Sigmoid colon (tissue), 7 donors: ENCODE results near the gene ID1. TPM values are rescaled to one million over a fixed set of nuclear protein-coding genes. Genes with fewer than 3 reads are reported as not detected.
A peak's percentile ranks its signal among the peaks of the same experiment; 100 is the strongest.

ENCODE experiments used
- DNase-seq: peaks from one replicate; pipeline ENCODE4 v3.0.0-alpha.2; 2019
- H3K27ac ChIP-seq, 4 donors: fragments of 200-600 bp; sonication (generic); one replicate each; pipeline ENCODE4 v1.5.1; 2016 to 2019; ENCODE audit warnings: mild to moderate bottlenecking in 1 of 4
- H3K27me3 ChIP-seq, 3 donors: fragments of 200-600 bp; sonication (generic); one replicate each; pipeline ENCODE4 v1.5.1; 2019; ENCODE audit warnings: mild to moderate bottlenecking in 1 of 3
- H3K36me3 ChIP-seq, 4 donors: fragments of 200-600 bp; sonication (generic); one replicate each; pipeline ENCODE4 v1.5.1; 2016 to 2019
- H3K4me1 ChIP-seq, 4 donors: fragments of 200-600 bp; sonication (generic); one replicate each; pipeline ENCODE4 v1.5.1; 2017 to 2019
- H3K4me3 ChIP-seq, 4 donors: fragments of 200-600 bp; sonication (generic); one replicate each; pipeline ENCODE4 v1.5.1; 2017 to 2019; ENCODE audit warnings: mild to moderate bottlenecking in 2 of 4, moderate library complexity in 1 of 4
- H3K9me3 ChIP-seq, 4 donors: fragments of 200-600 bp in 3 of 4; sonication (generic) in 3 of 4; one replicate each; pipeline versions ENCODE4 v1.5.1 to v1.6.1; 2013 to 2019
- CTCF ChIP-seq, 4 experiments: fragments of 450-650 bp in 3 of 4; fragments of 200-600 bp in 1 of 4; IDR thresholded peaks; one replicate each; pipeline ENCODE4 v1.5.1; 2016 to 2019; ENCODE audit warnings: antibody characterized with exemption in 4 of 4, mild to moderate bottlenecking in 3 of 4, moderate library complexity in 2 of 4
- EP300 ChIP-seq, 4 donors: sonication (generic); formaldehyde crosslinking; IDR thresholded peaks; one replicate each; pipeline ENCODE4 v1.6.1; 2017; ENCODE audit warnings: antibody characterized with exemption in 4 of 4
- POLR2A ChIP-seq, 2 donors: fragments of 450-650 bp; IDR thresholded peaks; one replicate each; pipeline ENCODE4 v1.6.1; 2016; ENCODE audit warnings: antibody characterized with exemption in 2 of 2, mild to moderate bottlenecking in 2 of 2, moderate library complexity in 2 of 2
- POLR2AphosphoS5 ChIP-seq, 4 donors: sonication (generic); formaldehyde crosslinking; IDR thresholded peaks; one replicate each; pipeline ENCODE4 v1.6.1; 2017; ENCODE audit warnings: antibody characterized with exemption in 4 of 4
- WGBS, 2 donors: extraction: QIAGEN DNeasy Blood & Tissue Kit; methylation state at CpG; one replicate each; pipeline ENCODE4 v1.1.7; 2013; 5-methylcytosine and 5-hydroxymethylcytosine counted together
- intact Hi-C: fragments of 100-400 bp; cut with DNase I; formaldehyde crosslinking; loops from one replicate; pipeline ENCODE4 v1.15.1; 2023
- polyA plus RNA-seq, 3 donors: library from polyadenylated mRNA; stranded (reverse); fragments of 200-250 nt; gene quantifications; one replicate each; pipeline ENCODE4 v1.2.3, GENCODE V29; 2013
- total RNA-seq, 4 donors: library from RNA; depleted of rRNA; stranded (reverse); fragments of >200 nt; gene quantifications; one replicate each; pipeline ENCODE4 v1.1.0, GENCODE V29; 2016
- donor health status: healthy with polysubstance abuse.
- donor health status: Bipolar disorder and iron deficiency.
- donor health status: healthy.

ID1 gene
- total and polyA plus RNA-seq, 7 donors: 111 to 368 (median 230) TPM

DNA sequence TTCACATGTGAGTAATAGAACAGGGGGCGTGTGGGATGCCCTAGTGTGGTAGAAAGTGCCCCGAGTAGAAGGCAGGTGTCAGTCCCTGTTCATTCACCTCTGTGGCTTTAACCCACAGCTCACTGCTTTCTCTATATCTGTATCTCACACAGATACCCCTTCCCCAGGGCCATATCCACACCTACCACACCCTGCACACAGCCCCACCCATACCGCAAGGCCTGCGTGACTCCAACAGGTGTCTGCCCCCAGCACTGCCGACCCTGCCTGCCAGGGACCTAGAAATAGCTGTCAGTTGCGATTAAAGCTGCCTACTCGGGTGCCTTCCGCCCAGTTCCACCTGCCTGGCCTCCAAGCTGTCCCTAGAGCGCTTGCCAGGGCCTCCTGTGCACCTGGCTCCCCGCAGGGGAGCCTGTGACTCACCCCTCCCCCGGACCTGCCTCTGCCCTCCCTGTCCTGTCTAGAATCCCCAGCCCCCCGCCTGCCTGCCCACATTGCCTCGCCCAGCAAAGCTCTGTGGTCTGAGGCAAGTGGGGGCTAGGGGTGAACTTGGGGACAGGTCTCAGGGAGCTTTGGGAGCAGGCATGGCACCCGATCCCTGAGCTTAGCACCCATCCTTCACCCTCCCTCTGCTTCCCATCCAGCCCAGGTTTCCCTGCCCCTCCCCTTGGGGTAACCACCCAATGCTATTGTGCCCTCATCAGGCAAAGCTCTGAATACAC, 38.3 kb upstream of the ID1 start:
- Histone ChIP-seq H3K27me3 (no peaks in the 10 kb centered on the region), H3K4me1 (peaks cover 0 to 19% (median 4%) of the 10 kb centered on the region in 4 donors), H3K36me3 (peaks cover 5 to 65% (median 21%) of the 10 kb centered on the region in 4 donors), H3K4me3 (no peak overlapping the region), H3K9me3 (no peaks in the 10 kb centered on the region), H3K27ac (peak overlapping the region in 1 of 4 donors; percentile 95)
- WGBS, 2 donors: 23 to 58% methylated on average over 14 of the region's 14 CpGs
- intact Hi-C loops: no loop called here
- no peak for TF ChIP-seq EP300 (IDR thresholded peaks at IDR 0.05)
- TF ChIP-seq POLR2A (IDR thresholded peaks at IDR 0.05): no peak
- TF ChIP-seq POLR2AphosphoS5 (IDR thresholded peaks at IDR 0.05): no peak
- no peak for TF ChIP-seq CTCF (IDR thresholded peaks at IDR 0.05)
- DNase-seq: no peak

DNA sequence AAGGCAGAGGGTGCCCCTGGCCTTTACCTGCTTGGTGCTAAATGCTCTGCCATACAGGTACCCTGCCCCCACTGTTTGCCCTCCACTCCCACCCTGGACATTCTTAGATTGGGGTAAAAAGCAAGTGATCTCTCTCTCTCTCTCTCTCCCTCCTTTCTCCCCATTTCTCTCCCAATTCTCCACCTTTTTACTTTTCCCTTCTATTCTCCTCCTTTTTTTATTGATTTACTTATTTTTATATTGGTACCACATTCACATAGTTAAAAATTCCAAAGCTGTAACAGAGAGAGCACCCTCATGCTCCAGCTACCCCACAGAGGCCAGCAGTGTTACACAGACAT, 37.7 kb upstream of the ID1 start:
- intact Hi-C loops: no loop called here
- Histone ChIP-seq H3K27me3 (no peaks in the 10 kb centered on the region), H3K27ac (peak overlapping the region in 1 of 4 donors; percentile 95), H3K9me3 (no peaks in the 10 kb centered on the region), H3K4me1 (peaks cover 0 to 23% (median 9%) of the 10 kb centered on the region in 4 donors), H3K4me3 (no peak overlapping the region), H3K36me3 (peaks cover 0 to 60% (median 18%) of the 10 kb centered on the region in 4 donors)
- DNase-seq: no peak
- TF ChIP-seq POLR2A (IDR thresholded peaks at IDR 0.05): no peak
- no peak for TF ChIP-seq CTCF (IDR thresholded peaks at IDR 0.05)
- TF ChIP-seq EP300 (IDR thresholded peaks at IDR 0.05): no peak

- peaks cover 0 to 20% (median 10%) of the 10 kb centered on the region in 4 donors for H3K4me1 ChIP-seq
- H3K27ac ChIP-seq: peak overlapping the region in 1 of 4 donors; percentile 95
- H3K9me3 ChIP-seq: no peaks in the 10 kb centered on the region
- DNase-seq: no peak
- no peak overlapping the region for H3K4me3 ChIP-seq
- H3K27me3 ChIP-seq: no peaks in the 10 kb centered on the region
- H3K36me3 ChIP-seq: peaks cover 0 to 53% (median 14%) of the 10 kb centered on the region in 4 donors
- intact Hi-C loops: loop anchor here (2.0 kb wide), 1 partner anchor 45 kb away; no protein-coding TSS in a partner anchor
- no peak for TF ChIP-seq EP300 (IDR thresholded peaks at IDR 0.05)
- TF ChIP-seq POLR2AphosphoS5 (IDR thresholded peaks at IDR 0.05): no peak
- TF ChIP-seq CTCF (IDR thresholded peaks at IDR 0.05): no peak
- 82 to 90% methylated on average over 21 of the region's 21 CpGs for WGBS, 2 donors
These were observed 36.9 kb upstream of the ID1 start for GRCh38 chr20:31568041-31568731.

DNA sequence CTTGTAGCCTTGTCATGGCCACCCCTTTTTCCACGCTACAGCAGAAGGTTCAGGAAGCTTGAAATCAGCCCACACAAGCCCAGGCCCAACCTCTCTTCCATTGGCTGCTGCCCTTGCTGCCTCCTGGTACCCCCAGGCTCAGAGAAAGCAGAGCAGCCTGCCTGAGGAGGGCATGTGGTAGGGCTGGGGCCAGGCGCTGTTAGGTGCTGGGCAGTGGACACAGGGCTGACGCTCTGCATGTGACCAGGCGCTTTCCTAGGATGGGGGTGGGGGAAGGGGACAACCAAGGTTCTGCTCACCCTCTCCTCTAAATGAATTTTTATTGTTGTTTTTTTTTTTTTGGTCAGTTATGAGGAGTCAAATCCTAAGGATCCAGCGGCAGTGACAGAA, 36.3 kb upstream of the ID1 start:
- no peaks in the 10 kb centered on the region for H3K27me3 ChIP-seq
- H3K9me3 ChIP-seq: no peaks in the 10 kb centered on the region
- TF ChIP-seq POLR2AphosphoS5 (IDR thresholded peaks at IDR 0.05) (no peak), CTCF (IDR thresholded peaks at IDR 0.05) (no peak), EP300 (IDR thresholded peaks at IDR 0.05) (no peak), POLR2A (IDR thresholded peaks at IDR 0.05) (no peak)
- peak overlapping the region in 3 of 4 donors; percentile 31 to 95 (median 90) for H3K27ac ChIP-seq
- no peak for DNase-seq
- peaks cover 0 to 25% (median 15%) of the 10 kb centered on the region in 4 donors for H3K4me1 ChIP-seq
- WGBS, 2 donors: 92 to 93% methylated on average over 5 of the region's 5 CpGs
- intact Hi-C loops: loop anchor here (2.0 kb wide), 1 partner anchor 44 kb away; no protein-coding TSS in a partner anchor
- H3K36me3 ChIP-seq: peaks cover 0 to 47% (median 12%) of the 10 kb centered on the region in 4 donors
- H3K4me3 ChIP-seq: no peak overlapping the region
